Skin of body (tissue), 3 donors: ENCODE measurements around the gene FBXO22. TPM values are rescaled to one million over a fixed set of nuclear protein-coding genes. Genes with fewer than 3 reads are reported as not detected.
"Not testable (repeated sequence)": the region's sequence is repeated elsewhere in the genome, so short reads cannot be mapped to it uniquely, and the experiment has no call there.

Experiments used
- DNase-seq: peaks from one replicate; lab custom pipeline; 2025; lab: John Stamatoyannopoulos, UW
- small RNA-seq: library from RNA; depleted of rRNA; stranded (forward); fragments of <200 nt; gene quantifications from one replicate; pipeline ENCODE3, GENCODE V24; 2014; ENCODE audit warnings: low replicate concordance
- total RNA-seq: library from RNA; depleted of rRNA; stranded (reverse); fragments of >200 nt; gene quantifications from one replicate; pipeline ENCODE4 v1.2.3, GENCODE V29; 2014

The FBXO22 gene
- total RNA-seq, 1 donor from 2014 or later, result 12.9 TPM

- DNase-seq, result not testable (repeated sequence)
Observed at GRCh38 chr15:75976766-75977165, 73.1 kb downstream of the FBXO22 start.

- DNase-seq, result no peak
Observed at GRCh38 chr15:75981149-75981815, 77.6 kb downstream of the FBXO22 start.

GRCh38 chr15:75982468-75982867 lies 78.8 kb downstream of the FBXO22 start:
- no peak for DNase-seq

GRCh38 chr15:75984706-75985105 lies 81.0 kb downstream of the FBXO22 start:
- DNase-seq, result not testable (repeated sequence)

GRCh38 chr15:75985971-75986370 lies 82.3 kb downstream of the FBXO22 start:
- DNase-seq, result no peak

- peak; percentile 20 for DNase-seq
Observed at GRCh38 chr15:75989045-75989444, 85.4 kb downstream of the FBXO22 start.

- no peak for DNase-seq
Observed at GRCh38 chr15:75989875-75990274, 86.2 kb downstream of the FBXO22 start.

Small RNA genes within 50 kb of the gene (small RNA-seq; reads per million reads assigned to genes)
- not detected for gene RN7SL510P

Other genes starting within 250 kb of the FBXO22 start
- gene CSPG4, start 191.0 kb upstream of the FBXO22 start, total RNA-seq, result 42.2 TPM
- gene UBE2Q2, start 60.4 kb upstream of the FBXO22 start, total RNA-seq, result 31.2 TPM
- gene NRG4, start 108.5 kb downstream of the FBXO22 start, total RNA-seq, result 0.10 TPM
- gene TMEM266, start 156.1 kb downstream of the FBXO22 start, total RNA-seq, result 0.20 TPM